Mesenchymal stem cell (in vitro differentiated cells and primary cell): ENCODE data around the gene SULF2.

Experiments
- DNase-seq: peaks from one replicate; pipeline ENCODE4 v3.0.0-alpha.2; 2013
- H2AFZ ChIP-seq: one replicate; pipeline ENCODE4 v1.6.1; 2013; ENCODE audit warnings: low read depth, mild to moderate bottlenecking, control low read depth, inconsistent platforms, low read length, moderate library complexity
- H2AK5ac ChIP-seq: 2 replicates; pipeline ENCODE4 v1.6.1; 2013; ENCODE audit warnings: low read length, moderate library complexity, mild to moderate bottlenecking, inconsistent platforms; ENCODE audit not compliant: severe bottlenecking
- H2BK120ac ChIP-seq: one replicate; pipeline ENCODE4 v1.6.1; 2013; ENCODE audit warnings: low read depth, mild to moderate bottlenecking, inconsistent platforms, low read length, moderate library complexity
- H2BK12ac ChIP-seq, 2 experiments: one replicate each; pipeline ENCODE4 v1.6.1; 2013; ENCODE audit warnings: inconsistent platforms in 2 of 2, low read length in 2 of 2, mild to moderate bottlenecking in 2 of 2, moderate library complexity in 2 of 2, control low read depth in 1 of 2
- H2BK15ac ChIP-seq: one replicate; pipeline ENCODE4 v1.6.1; 2013; ENCODE audit warnings: mild to moderate bottlenecking, low read depth, inconsistent platforms; ENCODE audit not compliant: poor library complexity, severe bottlenecking
- H2BK5ac ChIP-seq: 2 replicates; pipeline ENCODE4 v1.6.1; 2013; ENCODE audit warnings: low read depth, mild to moderate bottlenecking, low read length, control low read depth, inconsistent platforms; ENCODE audit not compliant: poor library complexity, severe bottlenecking
- H3K14ac ChIP-seq, 2 experiments: one replicate each; pipeline ENCODE4 v1.6.1; 2013; ENCODE audit warnings: inconsistent platforms in 2 of 2, low read length in 2 of 2, control low read depth in 1 of 2, mild to moderate bottlenecking in 1 of 2, moderate library complexity in 1 of 2
- H3K18ac ChIP-seq, 2 experiments: one replicate each; pipeline ENCODE4 v1.6.1; 2013; ENCODE audit warnings: inconsistent platforms in 2 of 2, low read length in 2 of 2, control low read depth in 1 of 2, low read depth in 1 of 2, mild to moderate bottlenecking in 1 of 2
- H3K23ac ChIP-seq, 2 experiments: one replicate each; pipeline ENCODE4 v1.6.1; 2013; ENCODE audit warnings: inconsistent platforms in 2 of 2, low read length in 2 of 2, mild to moderate bottlenecking in 2 of 2, moderate library complexity in 2 of 2, control low read depth in 1 of 2
- H3K27ac ChIP-seq: 2 replicates; pipeline ENCODE4 v1.5.1; 2013; ENCODE audit warnings: mild to moderate bottlenecking, moderate library complexity, low read length, control low read depth, inconsistent platforms; ENCODE audit not compliant: poor library complexity, severe bottlenecking
- H3K27me3 ChIP-seq, 2 experiments: 2 replicates each; pipeline versions ENCODE4 v1.6.1 to v1.7.0; 2013; ENCODE audit warnings: low read length in 2 of 2, mild to moderate bottlenecking in 2 of 2, moderate library complexity in 2 of 2, control low read depth in 1 of 2, inconsistent platforms in 1 of 2; ENCODE audit not compliant: control insufficient read depth in 1 of 2, insufficient read depth in 1 of 2
- H3K36me3 ChIP-seq, 2 experiments: 2 replicates each; pipeline versions ENCODE4 v1.6.1 to v1.7.0; 2013; ENCODE audit warnings: low read length in 2 of 2, control low read depth in 1 of 2, inconsistent platforms in 1 of 2, low read depth in 1 of 2, mild to moderate bottlenecking in 1 of 2; ENCODE audit not compliant: insufficient read depth in 2 of 2, control insufficient read depth in 1 of 2
- H3K4ac ChIP-seq, 2 experiments: one replicate each; pipeline ENCODE4 v1.6.1; 2013; ENCODE audit warnings: inconsistent platforms in 2 of 2, low read length in 2 of 2, mild to moderate bottlenecking in 2 of 2, moderate library complexity in 2 of 2, control low read depth in 1 of 2, low read depth in 1 of 2
- H3K4me1 ChIP-seq: 2 replicates; pipeline ENCODE4 v1.6.1; 2013; ENCODE audit warnings: low read depth, low read length, control low read depth; ENCODE audit not compliant: control insufficient read depth, insufficient read depth
- H3K4me2 ChIP-seq: 2 replicates; pipeline ENCODE4 v1.6.1; 2013; ENCODE audit warnings: low read length, mild to moderate bottlenecking, inconsistent platforms; ENCODE audit not compliant: poor library complexity, severe bottlenecking
- H3K4me3 ChIP-seq, 2 experiments: 2 replicates each; pipeline versions ENCODE4 v1.5.1 to v1.7.0; 2013; ENCODE audit warnings: low read length in 2 of 2, mild to moderate bottlenecking in 2 of 2, control low read depth in 1 of 2, low read depth in 1 of 2; ENCODE audit not compliant: insufficient read depth in 1 of 2
- H3K79me1 ChIP-seq: replicated peaks from 2 replicates; pipeline ENCODE4 v1.6.1; 2013; ENCODE audit warnings: mild to moderate bottlenecking, control low read depth, low read length, inconsistent platforms; ENCODE audit not compliant: poor library complexity, severe bottlenecking
- H3K9ac ChIP-seq: 2 replicates; pipeline ENCODE4 v1.7.0; 2013; ENCODE audit warnings: mild to moderate bottlenecking, low read length, moderate library complexity
- H3K9me3 ChIP-seq: 2 replicates; pipeline ENCODE4 v1.7.0; 2013; ENCODE audit warnings: mild to moderate bottlenecking, low read length; ENCODE audit not compliant: control insufficient read depth
- H4K8ac ChIP-seq: one replicate; pipeline ENCODE4 v1.6.1; 2013; ENCODE audit warnings: inconsistent platforms, mild to moderate bottlenecking, low read length, moderate library complexity
- H4K91ac ChIP-seq: one replicate; pipeline ENCODE4 v1.6.1; 2013; ENCODE audit warnings: mild to moderate bottlenecking, low read length, inconsistent platforms
- WGBS: methylation state at CpG from one replicate; pipeline ENCODE4 v1.1.7; 2013; ENCODE audit warnings: mixed read lengths; 5-methylcytosine and 5-hydroxymethylcytosine counted together

Gene SULF2

DNA sequence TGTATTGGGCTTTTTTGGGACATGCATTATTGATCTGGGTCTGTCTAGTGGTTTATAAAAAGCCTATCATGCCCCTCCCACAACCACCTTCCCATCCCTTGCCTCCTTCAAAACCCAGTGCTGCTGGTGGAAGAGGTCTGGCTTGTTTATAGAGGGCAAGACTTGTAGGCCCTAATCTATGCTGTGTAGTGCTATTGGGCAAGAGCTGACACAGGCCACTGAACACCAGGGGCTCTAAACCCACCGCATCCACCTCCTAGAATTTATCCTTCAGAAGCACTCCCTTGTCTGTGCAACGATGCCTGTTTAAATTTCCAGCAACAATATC lies 30.9 kb downstream of the SULF2 start:
- Histone ChIP-seq H2BK12ac (no peak overlapping the region), H3K36me3 (peaks cover 0 to 18% of the 10 kb centered on the region in 2 experiments), H3K79me1 (no peaks in the 10 kb centered on the region), H2AK5ac (no peak overlapping the region), H3K14ac (no peak overlapping the region), H3K9me3 (no peaks in the 10 kb centered on the region), H2BK120ac (no peak overlapping the region), H2BK5ac (no peak overlapping the region), H2AFZ (no peak overlapping the region), H4K8ac (no peak overlapping the region), H3K18ac (no peak overlapping the region), H3K23ac (no peak overlapping the region), H3K4ac (no peak overlapping the region), H3K4me2 (no peak overlapping the region), H3K4me1 (no peaks in the 10 kb centered on the region), H3K4me3 (no peak overlapping the region), H4K91ac (no peak overlapping the region), H3K9ac (no peak overlapping the region), H3K27ac (no peak overlapping the region), H2BK15ac (no peak overlapping the region), H3K27me3 (peaks cover 9 to 27% of the 10 kb centered on the region in 2 experiments)
- DNase-seq, result no peak
- 91% methylated on average over 2 of the region's 2 CpGs for WGBS

DNA sequence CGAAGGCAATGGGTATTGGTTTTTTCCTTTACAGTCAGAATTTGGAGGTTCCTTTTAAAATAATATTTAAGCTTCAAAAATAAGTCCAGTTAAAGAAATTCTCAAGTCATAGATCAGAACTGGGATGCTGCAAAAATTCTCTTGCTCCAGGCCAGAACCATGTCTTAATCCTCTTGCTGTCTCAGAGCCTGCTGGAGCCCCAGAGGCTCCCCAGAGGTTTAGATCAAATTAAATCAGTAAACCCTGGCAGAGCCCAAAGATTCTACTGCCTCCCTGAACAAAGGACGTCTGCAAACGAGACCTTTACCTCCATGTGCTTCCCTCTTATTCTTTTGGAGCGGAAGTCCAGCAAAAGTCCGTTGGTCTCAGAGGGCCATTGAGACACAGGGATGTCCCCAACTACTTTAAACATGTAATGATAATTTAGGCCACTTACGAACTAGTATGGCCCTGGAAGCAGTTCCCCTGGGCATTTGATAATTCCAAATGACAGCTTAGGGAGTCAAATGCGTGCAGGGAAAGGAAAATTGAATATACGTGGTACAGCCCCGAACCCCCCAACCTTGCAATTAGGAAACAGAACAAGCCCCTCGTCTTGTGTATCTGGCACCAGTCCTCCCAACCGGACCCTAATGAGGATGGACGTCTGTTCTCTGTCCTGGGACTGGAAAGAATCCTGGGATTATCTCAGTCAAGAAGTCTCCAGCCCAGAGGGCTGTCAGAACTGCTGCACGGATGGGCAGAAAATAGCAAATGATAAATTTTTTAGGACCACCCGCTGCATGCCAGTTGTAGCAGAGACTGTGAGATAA lies 31.5 kb downstream of the SULF2 start:
- Histone ChIP-seq H3K4ac (no peak overlapping the region), H3K4me2 (no peak overlapping the region), H3K36me3 (peaks cover 0 to 18% of the 10 kb centered on the region in 2 experiments), H2BK12ac (no peak overlapping the region), H4K91ac (no peak overlapping the region), H3K18ac (no peak overlapping the region), H3K9me3 (no peaks in the 10 kb centered on the region), H2AFZ (no peak overlapping the region), H3K27ac (no peak overlapping the region), H3K9ac (no peak overlapping the region), H2BK120ac (no peak overlapping the region), H3K4me3 (no peak overlapping the region), H3K14ac (no peak overlapping the region), H2BK5ac (no peak overlapping the region), H3K27me3 (peaks cover 13 to 21% of the 10 kb centered on the region in 2 experiments), H3K23ac (no peak overlapping the region), H3K79me1 (no peaks in the 10 kb centered on the region), H2AK5ac (no peak overlapping the region), H4K8ac (no peak overlapping the region), H2BK15ac (no peak overlapping the region), H3K4me1 (no peaks in the 10 kb centered on the region)
- no peak for DNase-seq
- 89% methylated on average over 12 of the region's 14 CpGs for WGBS

DNA sequence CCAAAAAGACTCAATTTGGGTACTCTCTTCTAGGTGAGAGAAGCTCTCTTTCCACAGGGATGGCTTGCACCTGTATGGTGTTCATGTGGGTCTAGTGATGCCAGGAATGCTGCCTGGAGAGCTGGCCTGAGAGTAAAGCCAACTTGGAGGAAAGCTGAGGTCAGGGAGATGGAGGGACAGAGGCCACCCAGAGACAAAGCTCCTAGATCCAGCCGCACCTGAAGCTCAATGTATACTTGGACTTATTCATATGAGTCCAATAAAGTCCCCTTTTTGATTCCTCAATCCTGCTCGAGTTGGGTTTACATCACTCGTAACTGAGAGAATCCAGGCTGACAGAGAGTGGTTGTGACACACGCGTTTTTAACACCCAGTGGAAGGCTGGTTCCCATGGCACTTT lies 33.8 kb downstream of the SULF2 start:
- no peak overlapping the region for H4K91ac ChIP-seq
- WGBS, result 94% methylated on average over 5 of the region's 5 CpGs

DNA sequence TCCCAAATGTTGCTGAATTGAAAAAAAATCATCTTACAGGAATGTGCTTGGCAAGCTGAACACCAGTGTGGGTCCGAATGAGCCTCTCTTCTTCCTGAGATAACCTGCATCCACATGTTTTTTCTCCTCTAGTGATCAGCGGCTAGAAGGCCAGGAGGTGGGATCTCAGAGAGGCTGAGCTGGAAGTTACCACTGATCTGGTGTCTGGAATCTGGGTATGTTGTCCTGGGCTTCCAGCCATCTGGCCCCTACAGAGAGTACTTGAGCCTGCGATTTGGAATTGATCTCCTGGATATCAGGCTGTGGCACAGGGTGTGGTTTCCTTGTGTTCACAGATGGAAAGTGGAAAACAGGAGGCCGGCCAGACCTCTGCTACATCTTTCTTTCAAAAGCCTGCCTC lies 35.9 kb downstream of the SULF2 start:
- H2BK12ac ChIP-seq, result no peak overlapping the region
- H3K4me1 ChIP-seq, result peaks cover 1% of the 10 kb centered on the region
- H2AFZ ChIP-seq, result no peak overlapping the region
- H2BK120ac ChIP-seq, result no peak overlapping the region
- H4K8ac ChIP-seq, result peak overlapping the region; percentile 42
- no peak overlapping the region for H3K23ac ChIP-seq
- no peak overlapping the region for H3K27ac ChIP-seq
- no peak overlapping the region for H3K4me3 ChIP-seq
- no peak overlapping the region for H3K4me2 ChIP-seq
- no peak for DNase-seq
- peaks cover 21 to 31% of the 10 kb centered on the region in 2 experiments for H3K27me3 ChIP-seq
- H3K9ac ChIP-seq, result no peak overlapping the region
- no peak overlapping the region for H2AK5ac ChIP-seq
- H2BK5ac ChIP-seq, result no peak overlapping the region
- H3K9me3 ChIP-seq, result no peaks in the 10 kb centered on the region
- no peak overlapping the region for H3K14ac ChIP-seq
- H4K91ac ChIP-seq, result no peak overlapping the region
- H3K18ac ChIP-seq, result no peak overlapping the region
- H3K4ac ChIP-seq, result no peak overlapping the region
- no peaks in the 10 kb centered on the region for H3K79me1 ChIP-seq
- no peak overlapping the region for H2BK15ac ChIP-seq
- peaks cover 0 to 13% of the 10 kb centered on the region in 2 experiments for H3K36me3 ChIP-seq
- WGBS, result 88% methylated on average over 4 of the region's 4 CpGs

More for the DNA sequence above, 33.8 kb downstream of the SULF2 start:
- Histone ChIP-seq H2AK5ac (no peak overlapping the region), H2BK120ac (no peak overlapping the region), H2BK12ac (no peak overlapping the region), H3K79me1 (no peaks in the 10 kb centered on the region), H3K27me3 (peaks cover 18 to 30% of the 10 kb centered on the region in 2 experiments), H3K27ac (no peak overlapping the region), H3K9ac (no peak overlapping the region), H2BK5ac (no peak overlapping the region), H3K4me1 (peaks cover 1% of the 10 kb centered on the region), H3K14ac (no peak overlapping the region), H3K36me3 (peaks cover 0 to 13% of the 10 kb centered on the region in 2 experiments), H2AFZ (no peak overlapping the region), H3K9me3 (no peaks in the 10 kb centered on the region), H3K4ac (no peak overlapping the region), H3K18ac (no peak overlapping the region), H2BK15ac (no peak overlapping the region), H3K4me2 (no peak overlapping the region), H3K4me3 (no peak overlapping the region), H4K8ac (no peak overlapping the region), H3K23ac (no peak overlapping the region)
- DNase-seq, result no peak
